Mucosa of rectum (tissue), 2 donors: ENCODE measurements around the gene KRTAP10-3.
"Not testable (repeated sequence)": the region's sequence is repeated elsewhere in the genome, so short reads cannot be mapped to it uniquely, and the experiment has no call there.

Experiments used
- H3K27ac ChIP-seq, 2 donors: one replicate each; pipeline ENCODE4 v1.7.0; 2013; ENCODE audit warnings: inconsistent platforms in 2 of 2, low read depth in 2 of 2, low read length in 2 of 2
- H3K27me3 ChIP-seq, 2 donors: one replicate each; pipeline ENCODE4 v1.7.0; 2013; ENCODE audit warnings: low read length in 2 of 2; ENCODE audit not compliant: control insufficient read depth in 2 of 2, insufficient read depth in 2 of 2
- H3K36me3 ChIP-seq, 2 donors: one replicate each; pipeline ENCODE4 v1.7.0; 2013; ENCODE audit warnings: low read length in 2 of 2; ENCODE audit not compliant: control insufficient read depth in 2 of 2, insufficient read depth in 2 of 2
- H3K4me1 ChIP-seq, 2 donors: one replicate each; pipeline ENCODE4 v1.7.0; 2013; ENCODE audit warnings: low read length in 2 of 2, mild to moderate bottlenecking in 1 of 2; ENCODE audit not compliant: control insufficient read depth in 2 of 2, insufficient read depth in 2 of 2
- H3K4me3 ChIP-seq, 2 donors: one replicate each; pipeline ENCODE4 v1.7.0; 2013; ENCODE audit warnings: low read length in 2 of 2
- H3K9ac ChIP-seq, 2 donors: one replicate each; pipeline ENCODE4 v1.7.0; 2013; ENCODE audit warnings: low read length in 2 of 2, low read depth in 1 of 2, mild to moderate bottlenecking in 1 of 2
- H3K9me3 ChIP-seq, 2 donors: one replicate each; pipeline ENCODE4 v1.7.0; 2013; ENCODE audit warnings: low read length in 2 of 2; ENCODE audit not compliant: control insufficient read depth in 2 of 2
- donor health status: healthy.
- donor health status: Normal muscosa, but diverticular disease.

The KRTAP10-3 gene

DNA sequence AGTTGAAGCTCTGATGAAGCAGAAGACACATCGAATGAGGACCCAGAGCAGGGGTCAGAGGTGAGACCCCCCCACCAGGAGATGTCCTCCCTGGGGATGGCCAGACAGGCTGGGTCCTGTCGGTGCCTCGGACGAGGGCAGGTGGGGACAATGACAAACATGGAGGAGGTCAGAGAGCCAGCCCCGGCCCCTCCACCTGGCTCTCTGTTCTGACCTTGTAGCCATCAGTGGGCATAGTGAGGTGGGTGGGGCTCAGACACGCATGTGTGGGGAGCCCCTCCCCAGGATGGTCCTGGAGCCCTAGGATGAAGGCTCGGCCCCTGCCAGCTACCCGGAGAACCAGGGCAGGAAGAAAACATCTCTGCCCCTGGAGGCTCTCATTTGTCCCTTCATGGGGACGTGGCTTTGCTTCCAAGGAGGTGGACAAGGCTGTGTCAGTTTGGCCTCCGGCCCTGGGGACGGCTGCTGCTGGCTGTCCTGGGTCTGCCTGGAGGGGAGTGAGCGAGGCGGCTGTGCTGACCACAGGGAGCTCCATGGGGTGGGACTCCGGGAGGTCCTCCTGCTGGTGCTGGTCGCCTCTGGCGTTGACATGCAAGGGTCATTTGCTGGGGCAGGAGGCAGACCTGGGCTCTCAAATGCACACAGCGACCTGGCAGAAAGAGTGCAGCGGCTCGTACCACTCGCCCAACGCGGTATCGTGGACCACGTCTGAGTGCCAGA lies 31.2 kb upstream of the KRTAP10-3 start:
- peaks cover 2 to 21% of the 10 kb centered on the region in 2 donors for H3K27me3 ChIP-seq

GRCh38 chr21:44589094-44589493 lies 30.5 kb upstream of the KRTAP10-3 start:
- no peak overlapping the region for H3K27ac ChIP-seq
- H3K4me1 ChIP-seq = no peaks in the 10 kb centered on the region
- H3K9me3 ChIP-seq = no peaks in the 10 kb centered on the region
- H3K9ac ChIP-seq = no peak overlapping the region
- H3K4me3 ChIP-seq = no peak overlapping the region
- H3K27me3 ChIP-seq = peaks cover 2 to 21% of the 10 kb centered on the region in 2 donors
- no peaks in the 10 kb centered on the region for H3K36me3 ChIP-seq

More for the DNA sequence above, 31.2 kb upstream of the KRTAP10-3 start:
- Histone ChIP-seq H3K9me3 (no peaks in the 10 kb centered on the region), H3K36me3 (no peaks in the 10 kb centered on the region), H3K4me1 (no peaks in the 10 kb centered on the region), H3K4me3 (no peak overlapping the region), H3K9ac (no peak overlapping the region), H3K27ac (no peak overlapping the region)

GRCh38 chr21:44585892-44586291 lies 27.3 kb upstream of the KRTAP10-3 start:
- Histone ChIP-seq H3K4me3 (no peak overlapping the region), H3K36me3 (no peaks in the 10 kb centered on the region), H3K27me3 (peaks cover 2 to 5% of the 10 kb centered on the region in 2 donors), H3K4me1 (no peaks in the 10 kb centered on the region), H3K9ac (no peak overlapping the region), H3K27ac (no peak overlapping the region), H3K9me3 (peaks cover 0 to 2% of the 10 kb centered on the region in 2 donors)

- Histone ChIP-seq H3K4me3 (no peak overlapping the region), H3K9ac (no peak overlapping the region), H3K27ac (no peak overlapping the region), H3K9me3 (peaks cover 0 to 2% of the 10 kb centered on the region in 2 donors), H3K36me3 (no peaks in the 10 kb centered on the region), H3K27me3 (peaks cover 2 to 5% of the 10 kb centered on the region in 2 donors), H3K4me1 (peaks cover 0 to 6% of the 10 kb centered on the region in 2 donors)
Observed at GRCh38 chr21:44583800-44584147, 25.2 kb upstream of the KRTAP10-3 start.

GRCh38 chr21:44583089-44583799 lies 24.6 kb upstream of the KRTAP10-3 start:
- peaks cover 0 to 2% of the 10 kb centered on the region in 2 donors for H3K9me3 ChIP-seq

DNA sequence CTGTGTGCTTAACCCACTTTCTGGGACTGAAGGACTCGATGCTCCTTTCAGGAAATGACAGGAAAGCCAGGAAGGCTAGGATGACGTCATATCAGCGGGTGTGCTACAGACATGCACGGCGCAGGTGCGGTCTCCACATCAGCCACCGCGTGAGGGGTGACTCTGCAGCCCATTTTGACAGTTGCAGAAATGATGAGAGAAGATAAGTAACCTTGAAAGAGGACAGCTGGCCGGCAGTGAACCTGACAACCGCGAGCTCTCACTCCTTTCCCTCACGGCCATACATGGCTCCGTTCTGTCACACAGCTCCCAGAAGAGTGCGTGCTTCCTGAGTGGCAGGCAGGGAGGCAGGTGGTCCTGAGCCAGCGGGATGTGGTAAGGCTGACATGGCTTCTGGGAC lies 23.5 kb upstream of the KRTAP10-3 start:
- H3K4me3 ChIP-seq = no peak overlapping the region
- H3K27me3 ChIP-seq = peaks cover 2 to 5% of the 10 kb centered on the region in 2 donors
- no peak overlapping the region for H3K27ac ChIP-seq
- peaks cover 0 to 6% of the 10 kb centered on the region in 2 donors for H3K4me1 ChIP-seq
- H3K36me3 ChIP-seq = no peaks in the 10 kb centered on the region
- peaks cover 0 to 2% of the 10 kb centered on the region in 2 donors for H3K9me3 ChIP-seq
- no peak overlapping the region for H3K9ac ChIP-seq

More at GRCh38 chr21:44583089-44583799, 24.6 kb upstream of the KRTAP10-3 start:
- H3K4me1 ChIP-seq = peaks cover 0 to 6% of the 10 kb centered on the region in 2 donors
- peaks cover 2 to 5% of the 10 kb centered on the region in 2 donors for H3K27me3 ChIP-seq
- H3K36me3 ChIP-seq = no peaks in the 10 kb centered on the region
- H3K4me3 ChIP-seq = no peak overlapping the region
- no peak overlapping the region for H3K9ac ChIP-seq
- H3K27ac ChIP-seq = no peak overlapping the region

DNA sequence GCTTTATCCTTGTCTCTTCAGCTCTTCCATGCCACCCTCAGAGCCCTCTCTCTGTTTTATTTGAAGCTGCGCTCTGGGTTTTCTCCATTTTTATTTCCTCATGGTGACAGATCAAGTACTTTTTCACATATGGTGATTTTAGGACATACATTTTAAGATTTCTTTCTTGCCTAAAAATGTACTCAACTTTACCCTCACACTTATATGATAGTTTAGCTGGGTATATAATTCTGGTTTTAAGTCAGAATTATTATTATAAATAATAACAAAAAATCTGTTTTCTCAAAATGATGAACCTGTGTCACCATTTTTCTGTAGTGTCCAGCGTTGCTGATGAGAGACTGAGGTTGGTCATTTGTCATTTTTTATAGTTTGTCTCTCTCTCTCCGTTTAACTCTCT lies 22.6 kb upstream of the KRTAP10-3 start:
- Histone ChIP-seq H3K27me3 (peaks cover 2 to 5% of the 10 kb centered on the region in 2 donors), H3K4me3 (no peak overlapping the region), H3K27ac (no peak overlapping the region), H3K9me3 (peaks cover 0 to 2% of the 10 kb centered on the region in 2 donors), H3K36me3 (no peaks in the 10 kb centered on the region), H3K4me1 (peaks cover 0 to 6% of the 10 kb centered on the region in 2 donors), H3K9ac (no peak overlapping the region)

DNA sequence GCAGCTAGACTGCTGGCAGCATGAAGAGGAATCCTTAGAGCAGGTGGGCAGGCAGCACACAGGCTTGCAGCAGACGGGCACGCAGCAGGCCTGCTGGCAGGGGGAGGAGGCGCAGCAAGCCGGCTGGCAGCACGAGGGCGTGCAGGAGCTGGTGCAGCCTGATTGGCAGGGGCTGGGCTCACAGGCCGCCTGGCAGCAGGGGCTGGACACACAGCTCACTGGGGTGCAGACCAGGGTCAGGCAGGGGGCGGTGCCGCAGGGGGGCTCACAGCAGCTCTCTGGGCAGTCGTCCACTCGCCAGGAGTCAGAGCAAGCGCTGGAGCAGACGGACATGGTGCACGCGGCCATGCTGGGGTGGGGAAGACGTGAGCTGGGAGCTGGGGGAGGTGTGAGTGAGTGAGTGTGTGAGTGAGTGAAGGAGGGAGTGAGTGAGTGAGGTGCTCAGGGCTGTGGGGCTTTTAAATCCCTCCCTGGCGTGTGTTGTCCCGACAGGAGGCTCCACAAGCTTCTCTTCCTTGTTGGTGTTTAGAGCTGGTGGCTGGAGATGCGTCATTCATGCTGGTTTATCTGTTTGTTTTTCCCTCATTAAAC lies 21.7 kb upstream of the KRTAP10-3 start, which contains the start of gene KRTAP10-5:
KRTAP10-5 (minus strand) TSS at position 374 of the 591 bp plus-strand sequence; CDS start at position 348, 26 bp downstream.
- H3K36me3 ChIP-seq, H3K9me3 ChIP-seq, H3K27ac ChIP-seq, H3K27me3 ChIP-seq: not testable (repeated sequence)
- peak within 1 kb of the TSS in 1 of 2 donors; percentile 53 for H3K9ac ChIP-seq
- H3K4me3 ChIP-seq = peak within 1 kb of the TSS; percentile 20 to 52
- peaks cover 0 to 10% of the 10 kb centered on the region in 2 donors for H3K4me1 ChIP-seq

DNA sequence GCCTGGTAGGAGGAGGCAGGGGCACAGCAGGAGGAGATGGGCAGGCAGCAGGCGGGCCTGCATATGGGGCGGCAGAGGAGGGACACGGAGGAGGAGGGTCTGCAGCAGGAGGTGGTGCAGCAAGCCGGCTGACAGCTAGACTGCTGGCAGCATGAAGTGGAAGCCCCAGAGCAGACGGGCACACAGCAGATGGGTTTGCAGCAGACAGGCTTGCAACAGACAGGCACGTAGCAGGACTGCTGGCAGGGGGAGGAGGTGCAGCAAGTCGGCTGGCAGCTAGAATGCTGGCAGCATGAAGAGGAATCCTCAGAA lies 21.2 kb upstream of the KRTAP10-3 start:
- H3K27ac ChIP-seq = no peak overlapping the region
- peaks cover 0 to 3% of the 10 kb centered on the region in 2 donors for H3K27me3 ChIP-seq
- no peak overlapping the region for H3K4me3 ChIP-seq
- H3K9me3 ChIP-seq = peaks cover 0 to 2% of the 10 kb centered on the region in 2 donors
- peaks cover 0 to 16% of the 10 kb centered on the region in 2 donors for H3K4me1 ChIP-seq
- no peaks in the 10 kb centered on the region for H3K36me3 ChIP-seq
- no peak overlapping the region for H3K9ac ChIP-seq
